Stimulated activated CD4-positive, alpha-beta T cell treated with anti-CD3 and anti-CD28 coated beads, Interleukin-2, amount 100 ng/mL, for 24 hours (primary cell): ENCODE results near the gene MCM5.
"Not testable (repeated sequence)": the region's sequence is repeated elsewhere in the genome, so short reads cannot be mapped to it uniquely, and the experiment has no call there.

Experiments
- DNase-seq, 2 donors: peaks; one replicate each; pipeline ENCODE4 v3.0.0-alpha.2; 2020

MCM5 gene

DNA sequence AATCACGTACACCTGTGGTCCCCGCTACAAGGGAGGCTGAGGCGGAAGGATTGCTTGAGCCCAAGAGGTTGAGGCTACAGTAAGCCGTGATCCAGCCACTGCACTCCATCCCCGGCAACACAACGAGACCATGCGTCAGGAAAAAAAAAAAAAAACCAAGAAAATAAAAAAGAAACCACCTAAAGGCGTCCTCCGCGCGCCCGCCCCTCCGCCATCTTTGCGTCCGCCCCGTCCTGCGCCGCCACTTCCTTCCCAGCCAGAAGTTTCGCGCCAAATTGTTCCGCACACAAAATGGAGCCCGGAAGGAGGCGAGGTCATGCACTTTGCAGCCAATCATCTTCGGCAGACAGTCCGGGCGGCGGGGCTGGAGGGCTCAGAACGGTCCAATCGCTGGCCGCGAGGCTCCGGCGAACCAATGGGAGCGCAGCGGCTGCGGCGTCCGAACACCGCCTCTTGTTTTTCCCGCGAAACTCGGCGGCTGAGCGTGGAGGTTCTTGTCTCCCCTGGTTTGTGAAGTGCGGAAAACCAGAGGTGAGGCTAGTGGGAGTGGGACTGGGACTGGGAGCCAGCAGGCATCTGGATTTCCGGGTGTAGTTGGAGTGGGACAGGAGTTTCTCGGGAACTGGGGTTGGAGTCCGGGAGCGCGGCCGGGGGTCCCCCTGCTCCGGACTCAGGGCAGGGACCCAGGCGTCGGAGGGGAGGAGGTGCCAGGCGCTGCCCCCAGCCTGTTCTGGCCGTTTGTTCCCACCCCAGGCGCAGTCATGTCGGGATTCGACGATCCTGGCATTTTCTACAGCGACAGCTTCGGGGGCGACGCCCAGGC, at the start of gene MCM5:
TSS of gene MCM5 (plus strand) at position 463 of the 823 bp plus-strand sequence. CDS start at position 762, 299 bp downstream.
- DNase-seq = peak; percentile 97

DNA sequence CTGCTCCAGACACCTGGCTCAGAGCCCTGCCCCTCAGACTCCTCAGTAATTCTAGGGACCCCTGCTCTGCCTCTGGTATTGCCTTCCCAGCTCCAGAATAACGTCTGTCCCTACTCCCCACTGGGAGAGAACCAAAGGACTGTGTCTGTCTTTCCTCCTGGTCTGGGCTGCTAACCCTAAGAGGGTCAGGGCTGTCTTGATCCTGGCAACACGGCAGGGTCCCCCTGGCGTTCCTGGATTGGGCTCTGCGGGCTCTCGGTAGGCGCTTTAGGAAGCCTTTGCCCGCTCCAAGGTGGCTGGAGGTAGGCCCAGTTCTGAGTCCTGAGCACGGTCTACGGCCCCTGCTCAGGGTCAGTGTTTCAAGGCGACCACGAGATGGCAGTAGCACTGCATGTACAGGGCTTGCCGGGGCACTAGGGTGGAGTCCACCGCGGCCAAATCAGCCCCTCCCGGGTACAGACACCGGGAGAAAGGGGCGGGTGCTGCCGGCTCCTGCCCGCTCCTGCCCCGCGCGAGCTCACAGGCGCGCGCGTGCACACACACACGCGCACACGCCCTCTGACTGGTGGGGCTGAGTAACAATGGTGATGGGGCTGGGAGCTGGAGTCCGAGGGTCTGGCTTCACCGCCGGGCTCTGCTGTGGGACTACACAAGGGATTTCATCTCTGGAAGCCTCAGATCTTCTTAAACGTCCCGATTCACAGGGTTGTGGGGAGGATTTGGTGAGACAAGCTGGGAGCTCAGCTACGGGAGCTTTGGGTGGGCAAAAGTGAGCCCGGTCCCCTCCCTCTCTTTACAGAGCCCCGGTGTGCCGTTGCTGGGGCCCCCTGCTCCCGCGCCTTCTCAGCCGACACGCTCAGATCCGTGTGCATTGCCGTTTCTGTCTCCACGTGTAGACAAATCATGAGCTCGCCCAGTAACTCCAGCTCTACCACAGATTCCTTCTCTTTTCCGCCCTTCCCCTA, 49.1 kb upstream of the MCM5 start:
- DNase-seq = peak; percentile 88 to 90

- DNase-seq = peak; percentile 53 to 72
Measured at GRCh38 chr22:35352214-35353111, 47.5 kb upstream of the MCM5 start.

DNA sequence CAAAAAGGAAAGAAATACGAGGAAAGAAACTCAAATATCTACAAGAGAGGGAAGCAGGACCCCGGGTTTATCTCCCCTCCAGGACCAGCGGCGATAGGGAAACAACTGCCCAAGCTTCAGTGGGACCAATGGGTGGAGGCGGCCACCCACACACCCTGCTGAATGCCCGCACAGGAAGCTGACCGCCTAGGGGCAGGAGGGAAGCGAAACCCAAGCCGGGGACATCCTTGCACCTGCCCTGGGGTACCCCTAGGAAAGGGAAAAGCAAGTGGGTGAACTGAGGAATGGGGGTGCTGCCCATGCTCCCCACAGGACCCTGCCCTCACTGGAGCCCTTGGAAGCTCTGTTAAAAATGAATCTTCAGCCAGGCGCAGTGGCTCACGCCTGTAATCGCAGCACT, 46.6 kb upstream of the MCM5 start:
- DNase-seq = no peak

DNA sequence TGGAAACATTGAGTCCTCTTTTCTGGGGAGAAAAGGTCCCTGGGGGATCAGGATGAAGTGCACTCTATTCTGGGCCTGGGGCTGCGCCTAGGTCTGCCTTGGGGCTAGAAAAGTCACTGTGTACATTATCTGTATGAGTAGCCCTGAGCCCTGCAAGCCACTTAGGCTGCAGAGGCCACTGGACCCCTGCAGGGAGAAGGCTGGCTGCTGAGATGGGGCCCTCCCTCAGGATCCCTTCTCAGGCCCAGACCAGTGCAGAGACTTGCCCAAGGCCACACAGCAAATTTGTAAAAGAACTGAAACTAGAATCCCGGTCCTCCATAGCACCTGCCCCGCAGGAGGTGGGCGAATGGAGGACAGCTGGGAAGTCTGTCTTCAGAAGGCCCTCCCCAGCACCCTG, 45.9 kb upstream of the MCM5 start:
- DNase-seq = no peak

DNA sequence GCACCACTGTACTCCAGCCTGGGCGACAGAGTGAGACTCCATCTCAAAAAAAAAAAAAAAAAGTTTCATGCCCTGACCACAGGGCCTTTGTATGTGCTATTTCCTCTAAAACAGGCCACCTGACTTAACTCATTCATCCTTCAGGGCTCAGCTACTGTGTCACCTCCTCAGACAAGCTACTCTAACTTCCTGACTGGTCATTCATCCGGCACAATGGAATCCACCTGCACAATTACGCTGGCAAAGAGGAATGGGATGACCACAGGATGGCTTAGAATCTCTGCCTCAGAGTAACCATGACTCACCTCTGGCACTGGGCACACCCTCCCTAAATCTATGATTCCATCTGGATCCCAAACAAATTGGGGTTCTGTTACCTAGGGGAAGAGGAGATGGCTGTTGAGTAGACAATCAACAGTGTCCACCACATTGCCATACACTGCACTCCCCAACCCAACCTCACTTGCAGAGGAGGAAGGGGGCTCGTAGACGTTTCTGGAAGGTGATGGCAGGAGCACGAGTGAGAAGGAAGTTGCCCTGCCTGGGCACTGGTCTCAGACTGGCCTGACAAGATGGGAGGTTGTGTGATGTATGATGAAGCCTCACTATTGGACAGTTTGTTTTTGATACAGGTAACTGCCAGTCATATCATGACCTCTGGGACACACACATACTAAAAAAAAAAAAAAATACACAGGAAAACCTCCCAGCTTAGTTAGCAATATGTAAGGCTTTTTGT, 41.9 kb upstream of the MCM5 start:
- DNase-seq = no peak

DNA sequence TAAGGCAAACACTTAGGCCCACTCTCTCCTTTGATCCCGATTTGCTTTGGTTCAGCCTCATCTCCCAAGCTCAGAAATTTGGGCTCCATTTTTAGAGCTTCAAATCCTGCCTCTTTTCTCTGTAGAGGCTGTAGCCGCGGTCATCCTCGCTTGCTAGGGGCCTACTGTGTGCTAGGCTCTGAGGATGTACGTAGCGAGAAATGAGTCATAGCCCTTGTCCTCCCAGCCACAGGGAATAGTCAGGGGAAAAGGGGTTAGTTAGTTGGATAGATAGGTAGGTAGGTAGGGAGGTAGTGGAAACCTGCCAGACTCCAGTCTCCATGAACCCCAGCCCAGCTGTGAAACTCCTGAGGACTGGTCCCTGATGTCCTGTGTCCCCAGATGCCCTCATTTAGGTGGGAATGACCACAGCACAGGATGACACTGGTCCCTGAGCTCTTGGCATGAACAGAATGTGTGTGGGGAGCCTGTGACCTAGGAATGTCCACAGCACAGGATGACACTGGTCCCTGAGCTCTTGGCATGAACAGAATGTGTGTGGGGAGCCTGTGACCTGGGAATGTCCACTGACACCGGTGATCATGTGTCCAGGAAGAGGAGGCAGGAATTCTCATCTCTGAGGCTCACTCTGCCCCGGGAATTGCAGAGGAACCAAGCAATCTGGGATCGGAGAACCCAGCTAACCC, 40.4 kb upstream of the MCM5 start:
- DNase-seq = no peak

DNA sequence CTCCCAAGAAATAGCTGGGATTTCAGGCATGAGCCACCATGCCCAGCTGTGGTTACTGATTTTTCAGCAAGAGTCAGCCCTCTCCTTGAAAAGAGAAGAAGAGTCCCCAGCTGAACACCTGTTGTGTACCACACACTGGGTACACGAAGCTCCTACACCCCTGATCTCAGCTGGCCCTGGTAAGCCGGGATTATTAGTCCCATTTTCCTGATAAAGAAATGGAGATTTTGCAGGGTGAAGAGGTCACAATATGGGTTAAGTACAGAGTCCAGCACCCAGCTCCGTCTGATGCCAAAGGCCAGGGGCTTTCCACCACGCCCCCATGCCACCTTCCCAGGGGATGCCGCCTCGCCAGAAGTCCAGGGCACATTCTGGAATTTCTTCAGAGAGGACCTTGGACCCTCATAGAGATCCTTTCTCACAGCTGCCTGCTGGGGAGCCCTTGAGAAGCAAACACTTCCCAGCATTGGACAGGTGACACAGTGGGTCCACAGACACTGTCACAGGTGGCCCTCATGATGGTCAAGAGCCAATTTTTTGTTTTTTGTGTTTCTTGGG, 38.9 kb upstream of the MCM5 start:
- no peak for DNase-seq

- DNase-seq = no peak
Measured at GRCh38 chr22:35363566-35364086, 36.3 kb upstream of the MCM5 start.

GRCh38 chr22:35364230-35364629, 35.7 kb upstream of the MCM5 start:
- DNase-seq = not testable (repeated sequence)

DNA sequence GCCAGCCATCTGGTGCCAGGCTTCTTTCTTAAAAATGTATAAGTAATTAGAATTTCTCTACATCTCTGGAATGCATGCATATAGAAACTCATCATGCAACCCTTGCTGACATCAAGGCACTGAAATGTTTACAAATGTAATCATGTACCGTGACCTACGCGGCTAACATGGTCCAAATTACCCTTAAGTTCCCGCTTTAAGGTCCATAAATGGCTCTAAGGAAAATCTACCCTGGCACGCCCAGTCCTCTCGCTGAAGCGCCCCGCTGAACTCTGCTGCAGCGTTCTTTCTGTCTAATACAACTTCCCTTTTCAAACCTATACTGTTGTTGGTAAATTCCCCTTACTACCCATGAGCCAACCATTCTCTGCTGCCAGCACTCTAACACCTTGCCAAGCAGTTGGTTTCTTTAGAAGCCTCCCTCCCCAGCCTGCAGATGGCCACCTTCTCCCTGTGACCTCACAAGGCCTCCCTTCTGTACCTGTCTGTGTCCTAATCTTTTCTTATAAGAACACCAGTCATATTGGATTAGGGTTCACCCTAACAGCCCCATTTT, 32.5 kb upstream of the MCM5 start:
- DNase-seq = no peak

DNA sequence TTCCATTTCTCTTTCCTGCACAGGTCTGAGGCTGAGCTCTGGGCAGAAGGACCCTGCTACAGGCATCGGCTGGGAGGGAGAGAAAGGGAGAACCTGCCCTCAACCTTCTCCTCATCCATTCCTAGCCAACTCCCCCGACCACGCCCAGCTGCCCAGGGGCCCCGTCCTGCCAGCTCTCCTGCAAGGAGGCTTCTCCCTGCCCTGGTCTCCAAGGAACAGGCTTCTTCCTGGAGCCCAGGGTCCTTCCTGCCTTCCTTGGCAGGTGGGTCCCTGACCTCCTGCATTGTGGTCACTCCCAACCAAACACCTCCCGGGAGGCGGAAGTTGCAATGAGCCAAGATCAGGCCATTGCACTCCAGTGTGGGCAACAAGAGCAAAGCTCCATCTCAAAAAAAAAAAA, 31.6 kb upstream of the MCM5 start:
- DNase-seq = no peak

- DNase-seq = no peak
Measured at GRCh38 chr22:35369996-35370395, 29.9 kb upstream of the MCM5 start.

DNA sequence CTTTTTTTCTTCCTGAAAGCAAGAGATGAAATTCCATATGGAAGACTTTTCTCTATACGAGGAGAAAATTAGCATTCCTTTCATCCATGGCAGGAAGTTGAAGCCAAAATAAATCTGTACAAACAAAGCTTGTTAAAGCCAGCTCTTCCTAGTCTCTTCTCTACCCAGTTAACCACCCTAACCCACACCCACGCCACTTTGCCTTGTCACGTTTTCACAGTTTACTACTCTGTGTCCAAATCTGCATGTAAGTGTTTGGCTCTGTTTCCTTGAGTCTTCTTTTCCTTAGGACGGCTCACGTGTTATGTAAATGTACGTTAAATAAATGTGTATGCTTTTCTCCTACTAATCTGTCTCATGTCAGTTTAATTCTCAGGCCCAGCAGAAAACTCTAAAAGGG, 26.2 kb upstream of the MCM5 start:
- DNase-seq = no peak

DNA sequence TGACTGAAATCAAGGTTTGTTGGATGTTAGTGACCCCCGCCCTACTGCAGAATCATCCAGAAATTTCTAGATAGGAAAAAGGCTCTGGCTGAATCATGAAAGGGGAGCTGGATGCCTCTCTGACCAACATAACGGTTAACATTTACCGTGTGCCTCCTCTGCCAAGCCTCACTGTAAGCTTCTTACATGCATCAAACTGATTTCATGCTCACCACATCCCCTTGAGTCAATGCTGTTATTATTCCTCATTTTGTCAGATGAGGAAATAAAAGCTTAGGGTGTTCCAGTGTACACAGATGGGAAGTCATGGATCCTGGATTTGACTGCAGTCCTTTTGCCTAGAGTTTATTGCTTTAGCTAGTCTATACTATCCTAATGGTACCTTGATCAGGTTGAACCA, 24.9 kb upstream of the MCM5 start:
- DNase-seq = no peak

- DNase-seq = no peak
Measured at GRCh38 chr22:35375526-35375925, 24.4 kb upstream of the MCM5 start.

GRCh38 chr22:35376728-35377472, 23.0 kb upstream of the MCM5 start:
- DNase-seq = peak; percentile 32 to 38

GRCh38 chr22:35377735-35378134, 22.2 kb upstream of the MCM5 start:
- no peak for DNase-seq

- no peak for DNase-seq
Measured at GRCh38 chr22:35378621-35379020, 21.3 kb upstream of the MCM5 start.
